Measurements from ENCODE around the gene COL6A1. TPM values are rescaled to one million over a fixed set of nuclear protein-coding genes. Genes with fewer than 3 reads are reported as not detected.
"Not testable (repeated sequence)": the region's sequence is repeated elsewhere in the genome, so short reads cannot be mapped to it uniquely, and the experiment has no call there.

The COL6A1 gene
- polyA plus RNA-seq, 4 donors = 256 to 946 (median 296) TPM

- no peak for DNase-seq (ENCODE audit: low read depth in 4 of 4, low spot score in 3 of 4)
Observed at GRCh38 chr21:45963232-45963570, 18.4 kb upstream of the COL6A1 start.

GRCh38 chr21:45964649-45965048 is 16.9 kb upstream of the COL6A1 start:
- no peak for DNase-seq (ENCODE audit: low read depth in 4 of 4, low spot score in 3 of 4)

GRCh38 chr21:45965084-45965809 is 16.3 kb upstream of the COL6A1 start:
- DNase-seq (ENCODE audit: low read depth in 4 of 4, low spot score in 3 of 4) = no peak

- no peak for DNase-seq (ENCODE audit: low read depth in 4 of 4, low spot score in 3 of 4)
Observed at GRCh38 chr21:45966791-45967394, 14.7 kb upstream of the COL6A1 start.

GRCh38 chr21:45969921-45970673 is 11.5 kb upstream of the COL6A1 start:
- no peak for DNase-seq (ENCODE audit: low read depth in 4 of 4, low spot score in 3 of 4)

GRCh38 chr21:45970674-45971615 is 10.6 kb upstream of the COL6A1 start:
- peak in 1 of 4 donors; percentile 27 for DNase-seq (ENCODE audit: low read depth in 4 of 4, low spot score in 3 of 4)

- DNase-seq (ENCODE audit: low read depth in 4 of 4, low spot score in 3 of 4) = no peak
Observed at GRCh38 chr21:45971616-45972352, 9.8 kb upstream of the COL6A1 start.

- no peak for DNase-seq (ENCODE audit: low read depth in 4 of 4, low spot score in 3 of 4)
Observed at GRCh38 chr21:45972353-45972715, 9.2 kb upstream of the COL6A1 start.

GRCh38 chr21:45972716-45973474 is 8.7 kb upstream of the COL6A1 start:
- peak in 3 of 4 donors; percentile 78 to 86 (median 82) for DNase-seq (ENCODE audit: low read depth in 4 of 4, low spot score in 3 of 4)

- DNase-seq (ENCODE audit: low read depth in 4 of 4, low spot score in 3 of 4) = peak in 2 of 4 donors; percentile 68 to 76
Observed at GRCh38 chr21:45973475-45974072, 8.0 kb upstream of the COL6A1 start.

GRCh38 chr21:45974073-45975019 is 7.2 kb upstream of the COL6A1 start:
- DNase-seq (ENCODE audit: low read depth in 4 of 4, low spot score in 3 of 4) = peak in 1 of 4 donors; percentile 29

- no peak for DNase-seq (ENCODE audit: low read depth in 4 of 4, low spot score in 3 of 4)
Observed at GRCh38 chr21:45975020-45975666, 6.4 kb upstream of the COL6A1 start.

- not testable (repeated sequence) for DNase-seq (ENCODE audit: low read depth in 4 of 4, low spot score in 3 of 4)
Observed at GRCh38 chr21:45975667-45976409, 5.7 kb upstream of the COL6A1 start.

- no peak for DNase-seq (ENCODE audit: low read depth in 4 of 4, low spot score in 3 of 4)
Observed at GRCh38 chr21:45976701-45977311, 4.8 kb upstream of the COL6A1 start.

- no peak for DNase-seq (ENCODE audit: low read depth in 4 of 4, low spot score in 3 of 4)
Observed at GRCh38 chr21:45977396-45977795, 4.2 kb upstream of the COL6A1 start.

GRCh38 chr21:45979141-45979631 is 2.4 kb upstream of the COL6A1 start:
- no peak for DNase-seq (ENCODE audit: low read depth in 4 of 4, low spot score in 3 of 4)

Data from left renal pelvis (tissue), 4 donors.